IMR-90 (cell line): ENCODE results near the gene CARF. TPM values are rescaled to one million over a fixed set of nuclear protein-coding genes. Genes with fewer than 3 reads are reported as not detected.

Source experiments
- ATAC-seq: fragments of 200-7000 bp; cut with Tn5 transposase; 2 replicates; pipeline ENCODE4 v1.9.1; 2020; ENCODE audit warnings: low read depth, mild to moderate bottlenecking, moderate library complexity
- BruUV-seq: library from RNA; stranded (reverse); fragments of 400-500 nt; replicated peaks from 2 replicates; lab custom pipeline; 2021; lab: Mats Ljungman, UMichigan
- CTCF ChIA-PET: fragments of 300-600 bp; formaldehyde crosslinking; extraction: SDS; loops from one replicate; lab custom pipeline; 2021; ENCODE audit warnings: antibody characterized with exemption; lab: Yijun Ruan, JAX
- POLR2A ChIA-PET: fragments of 300-600 bp; sonication (Branson Sonifier 250); formaldehyde crosslinking; loops from one replicate; lab custom pipeline; 2022; ENCODE audit warnings: antibody characterized with exemption; ENCODE audit not compliant: unreplicated experiment; lab: Charles Lee
- DNase-seq: peaks from one replicate; pipeline ENCODE4 v3.0.0; 2013
- H2AFZ ChIP-seq: replicated peaks from 2 replicates; pipeline ENCODE3; 2013; ENCODE audit warnings: low read length, mild to moderate bottlenecking; ENCODE audit not compliant: poor library complexity
- H2AK5ac ChIP-seq: 2 replicates; pipeline ENCODE4 v1.6.1; 2013; ENCODE audit warnings: low read depth, low read length, inconsistent platforms
- H2AK9ac ChIP-seq: replicated peaks from 2 replicates; pipeline ENCODE3; 2013; ENCODE audit warnings: mild to moderate bottlenecking, low read depth, low read length, moderate library complexity; ENCODE audit not compliant: poor library complexity
- H2BK120ac ChIP-seq: 2 replicates; pipeline ENCODE4 v1.6.1; 2013; ENCODE audit warnings: low read depth, low read length, inconsistent platforms
- H2BK15ac ChIP-seq: 3 replicates; pipeline ENCODE4 v1.6.1; 2013; ENCODE audit warnings: low read depth, low read length, inconsistent platforms
- H2BK20ac ChIP-seq: 2 replicates; pipeline ENCODE4 v1.6.1; 2013; ENCODE audit warnings: low read depth, mild to moderate bottlenecking, inconsistent platforms, low read length, moderate library complexity
- H2BK5ac ChIP-seq: 2 replicates; pipeline ENCODE4 v1.6.1; 2013; ENCODE audit warnings: mild to moderate bottlenecking, low read depth, low read length, inconsistent platforms; ENCODE audit not compliant: poor library complexity, severe bottlenecking
- H3K14ac ChIP-seq: replicated peaks from 2 replicates; pipeline ENCODE4 v1.6.1; 2013; ENCODE audit warnings: low read depth, low read length, inconsistent platforms
- H3K18ac ChIP-seq: 2 replicates; pipeline ENCODE4 v1.6.1; 2013; ENCODE audit warnings: low read depth, low read length, control low read depth
- H3K23ac ChIP-seq: 2 replicates; pipeline ENCODE4 v1.6.1; 2013; ENCODE audit warnings: low read depth, low read length, inconsistent platforms
- H3K27ac ChIP-seq: 2 replicates; pipeline ENCODE4 v1.5.1; 2013; ENCODE audit warnings: mild to moderate bottlenecking, control low read depth, low read length; ENCODE audit not compliant: insufficient read depth
- H3K27me3 ChIP-seq: 2 replicates; pipeline ENCODE4 v1.6.1; 2013; ENCODE audit warnings: low read length; ENCODE audit not compliant: control insufficient read depth, insufficient read depth
- H3K36me3 ChIP-seq: 2 replicates; pipeline ENCODE4 v1.6.1; 2013; ENCODE audit warnings: low read length, mixed read lengths; ENCODE audit not compliant: control insufficient read depth, insufficient read depth
- H3K4ac ChIP-seq: 2 replicates; pipeline ENCODE4 v1.6.1; 2013; ENCODE audit warnings: low read depth, low read length, inconsistent platforms
- H3K4me1 ChIP-seq: 2 replicates; pipeline ENCODE4 v1.6.1; 2013; ENCODE audit warnings: low read length, mixed read lengths; ENCODE audit not compliant: control insufficient read depth, insufficient read depth
- H3K4me2 ChIP-seq: 2 replicates; pipeline ENCODE4 v1.6.1; 2013; ENCODE audit warnings: low read depth, mild to moderate bottlenecking, control low read depth, low read length, moderate library complexity
- H3K4me3 ChIP-seq: 2 replicates; pipeline ENCODE4 v1.5.1; 2013; ENCODE audit warnings: low read depth, mild to moderate bottlenecking, control low read depth, low read length, moderate library complexity; ENCODE audit not compliant: insufficient read depth
- H3K56ac ChIP-seq: 2 replicates; pipeline ENCODE4 v1.6.1; 2013; ENCODE audit warnings: low read length, inconsistent platforms; ENCODE audit not compliant: insufficient read depth; ENCODE audit errors: extremely low read depth
- H3K79me1 ChIP-seq, 2 experiments: 2 replicates each; pipeline ENCODE4 v1.6.1; 2013; ENCODE audit warnings: low read length in 2 of 2, inconsistent platforms in 1 of 2, low read depth in 1 of 2
- H3K9ac ChIP-seq: 2 replicates; pipeline ENCODE4 v1.6.1; 2013; ENCODE audit warnings: low read depth, low read length, control low read depth
- H3K9me1 ChIP-seq: 2 replicates; pipeline ENCODE4 v1.6.1; 2013; ENCODE audit warnings: low read length, inconsistent platforms; ENCODE audit not compliant: insufficient read depth
- H3K9me3 ChIP-seq: 2 replicates; pipeline ENCODE4 v1.6.1; 2013; ENCODE audit warnings: low read length; ENCODE audit not compliant: control insufficient read depth, insufficient read depth
- H4K20me1 ChIP-seq: 2 replicates; pipeline ENCODE4 v1.6.1; 2013; ENCODE audit warnings: low read length, inconsistent platforms; ENCODE audit not compliant: insufficient read depth
- H4K5ac ChIP-seq: 2 replicates; pipeline ENCODE4 v1.6.1; 2013; ENCODE audit warnings: mild to moderate bottlenecking, low read depth, low read length, control low read depth
- H4K8ac ChIP-seq, 2 experiments: 2 replicates each; pipeline ENCODE4 v1.6.1; 2013; ENCODE audit warnings: low read depth in 2 of 2, low read length in 2 of 2, control low read depth in 1 of 2, inconsistent platforms in 1 of 2
- H4K91ac ChIP-seq: 2 replicates; pipeline ENCODE4 v1.6.1; 2013; ENCODE audit warnings: low read depth, low read length, inconsistent platforms; ENCODE audit not compliant: insufficient read depth
- CEBPB ChIP-seq: IDR thresholded peaks from 2 replicates; pipeline ENCODE4 v1.6.1; 2012; ENCODE audit warnings: low read depth, low read length, improper control_type of control experiment
- CHD1 ChIP-seq: IDR thresholded peaks from 2 replicates; pipeline ENCODE4 v1.6.1; 2012; ENCODE audit warnings: low read depth, low read length, improper control_type of control experiment
- CTCF ChIP-seq: conservative IDR thresholded peaks from 2 replicates; pipeline ENCODE4 v1.5.1; 2012; ENCODE audit warnings: mild to moderate bottlenecking, low read depth, low read length, improper control_type of control experiment
- ELK1 ChIP-seq: fragments of 150-350 bp; IDR thresholded peaks from 2 replicates; pipeline ENCODE4 v1.6.1; 2016; ENCODE audit warnings: low read depth, mild to moderate bottlenecking, low read length, moderate library complexity, borderline replicate concordance
- FOS ChIP-seq: fragments of 150-350 bp; IDR thresholded peaks from 2 replicates; pipeline ENCODE4 v1.6.1; 2016; ENCODE audit warnings: low read depth, low read length
- MAFK ChIP-seq: IDR thresholded peaks from 2 replicates; pipeline ENCODE4 v1.6.1; 2012; ENCODE audit warnings: low read depth, low read length, improper control_type of control experiment
- MAZ ChIP-seq: IDR thresholded peaks from 2 replicates; pipeline ENCODE4 v1.6.1; 2012; ENCODE audit warnings: low read depth, mild to moderate bottlenecking, low read length, improper control_type of control experiment, moderate library complexity, borderline replicate concordance
- WGBS, 2 experiments: methylation state at CpG; one replicate each; pipeline versions ENCODE4 v1.1.5 to v1.1.7; 2013; ENCODE audit warnings: missing lambda C conversion rate in 2 of 2; ENCODE audit not compliant: insufficient read length in 1 of 2; ENCODE audit errors: extremely low coverage in 2 of 2; 5-methylcytosine and 5-hydroxymethylcytosine counted together
- dilution Hi-C: fragments of 300-500 bp; cut with HindIII; formaldehyde crosslinking; loops from one replicate; pipeline ENCODE4 v1.14.3; 2018; ENCODE audit warnings: low sequenced_read_pairs; ENCODE audit not compliant: unreplicated experiment
- in situ Hi-C: fragments of 300-500 bp; cut with MboI; formaldehyde crosslinking; loops from 3 replicates; pipeline ENCODE4 v1.14.3; 2019; ENCODE audit warnings: low sequenced_read_pairs, inconsistent platforms, mixed read lengths
- intact Hi-C: fragments of 100-400 bp; cut with micrococcal nuclease; formaldehyde crosslinking; loops from 2 replicates; pipeline ENCODE4 v1.10.0; 2022
- polyA plus RNA-seq, 3 experiments: library from polyadenylated mRNA; depleted of rRNA; stranded (reverse); fragments of >200 nt; gene quantifications; 2 replicates each; pipeline ENCODE4 v1.2.3, GENCODE V29; 2012; ENCODE audit warnings: low replicate concordance in 1 of 3
- total RNA-seq: library from RNA; depleted of rRNA; stranded (reverse); fragments of >200 nt; gene quantifications from 2 replicates; pipeline ENCODE4 v1.2.3, GENCODE V29; 2012

CARF gene
- total and polyA plus RNA-seq, 2 of the 4 experiments (the other 2 are of a cell fraction): 2.4 to 5.6 TPM

- Histone ChIP-seq H3K9me1 (no peaks in the 10 kb centered on the region; the same call in 1 of the 2 replicates), H3K23ac (no peak overlapping the region), H2AFZ (no peak overlapping the region), H3K4ac (no peak overlapping the region), H4K8ac (no peak overlapping the region), H2BK5ac (no peak overlapping the region), H3K4me2 (no peak overlapping the region), H2AK9ac (no peak overlapping the region), H4K20me1 (peaks cover 4% of the 10 kb centered on the region), H3K4me1 (no peaks in the 10 kb centered on the region), H3K56ac (no peak overlapping the region), H3K27ac (no peak overlapping the region), H2BK15ac (no peak overlapping the region), H2BK120ac (no peak overlapping the region), H3K18ac (no peak overlapping the region), H3K27me3 (no peaks in the 10 kb centered on the region), H2BK20ac (no peak overlapping the region), H3K14ac (no peak overlapping the region), H4K5ac (no peak overlapping the region), H2AK5ac (no peak overlapping the region), H3K79me1 (peaks cover 11 to 49% of the 10 kb centered on the region in 2 experiments; a peak in 3 of 4 replicates), H3K4me3 (no peak overlapping the region), H3K9ac (no peak overlapping the region), H3K36me3 (peaks cover 2% of the 10 kb centered on the region; the same call in 1 of the 2 replicates), H4K91ac (no peak overlapping the region), H3K9me3 (no peaks in the 10 kb centered on the region)
- POLR2A ChIA-PET: no interaction called here
- in situ Hi-C loops: no loop called here
- no peak for TF ChIP-seq ELK1
- TF ChIP-seq CTCF: no peak
- no peak for TF ChIP-seq CEBPB
- no peak for TF ChIP-seq MAFK
- no peak for TF ChIP-seq FOS
- TF ChIP-seq MAZ: no peak
- no peak for TF ChIP-seq CHD1
- intact Hi-C loops: loop anchor here (10.0 kb wide), 1 partner anchor 456 kb away; no protein-coding TSS in a partner anchor
- no peak for ATAC-seq
- DNase-seq: no peak
- no CpG with 5 or more reads among the region's 5 CpGs for WGBS, 2 experiments
- BruUV-seq: no TSS peak
- dilution Hi-C loops: no loop called here
- CTCF ChIA-PET: no interaction called here
Observed at GRCh38 chr2:203030991-203031390, 118.9 kb downstream of the CARF start.
